Caco-2 (cell line): ENCODE data around the gene PDGFC. TPM values are rescaled to one million over a fixed set of nuclear protein-coding genes. Genes with fewer than 3 reads are reported as not detected.

Experiments used
- BruUV-seq: library from RNA; stranded (reverse); fragments of 400-500 nt; replicated peaks from 2 replicates; lab custom pipeline; 2021; lab: Mats Ljungman, UMichigan
- CTCF ChIA-PET: fragments of 300-600 bp; sonication (Branson Sonifier 250); formaldehyde crosslinking; loops from one replicate; lab custom pipeline; 2022; ENCODE audit warnings: antibody characterized with exemption; lab: Charles Lee
- POLR2A ChIA-PET: fragments of 300-600 bp; sonication (Branson Sonifier 250); formaldehyde crosslinking; loops from one replicate; lab custom pipeline; 2022; ENCODE audit warnings: antibody characterized with exemption; lab: Charles Lee
- DNase-seq, 2 experiments: peaks; one replicate each; pipeline versions ENCODE4 v3.0.0 to v3.0.0-alpha.2; 2020 to 2022
- H3K27me3 ChIP-seq: replicated peaks from 2 replicates; pipeline ENCODE4 v1.6.0; 2011; ENCODE audit warnings: low read length; ENCODE audit not compliant: control insufficient read depth, insufficient read depth
- H3K36me3 ChIP-seq: 2 replicates; pipeline ENCODE4 v1.5.1; 2011; ENCODE audit warnings: low read length; ENCODE audit not compliant: control insufficient read depth, insufficient read depth
- H3K4me1 ChIP-seq: fragments of 250-450 bp; sonication (Bioruptor Pico); 2 replicates; pipeline ENCODE4 v1.5.1; 2020; ENCODE audit warnings: mild to moderate bottlenecking
- H3K4me3 ChIP-seq: 2 replicates; pipeline ENCODE4 v1.5.1; 2011; ENCODE audit warnings: low read depth, mild to moderate bottlenecking, control low read depth, low read length
- H3K9me3 ChIP-seq: fragments of 250-450 bp; sonication (Bioruptor Pico); 2 replicates; pipeline ENCODE4 v1.5.1; 2020; ENCODE audit warnings: mild to moderate bottlenecking, moderate library complexity
- H3K27ac Mint-ChIP-seq: one replicate; pipeline ENCODE4 v1.8.0; 2022; ENCODE audit warnings: mixed read lengths; ENCODE audit not compliant: unreplicated experiment
- H3K27me3 Mint-ChIP-seq: one replicate; pipeline ENCODE4 v1.8.0; 2022; ENCODE audit warnings: mixed read lengths; ENCODE audit not compliant: insufficient read depth, unreplicated experiment
- H3K36me3 Mint-ChIP-seq: one replicate; pipeline ENCODE4 v1.8.0; 2022; ENCODE audit warnings: mild to moderate bottlenecking, mixed read lengths; ENCODE audit not compliant: insufficient read depth, unreplicated experiment
- H3K4me1 Mint-ChIP-seq: one replicate; pipeline ENCODE4 v1.8.0; 2022; ENCODE audit warnings: low read depth, mixed read lengths; ENCODE audit not compliant: unreplicated experiment
- H3K4me3 Mint-ChIP-seq: one replicate; pipeline ENCODE4 v1.8.0; 2022; ENCODE audit warnings: mild to moderate bottlenecking, moderate library complexity, mixed read lengths; ENCODE audit not compliant: unreplicated experiment
- H3K9me3 Mint-ChIP-seq: one replicate; pipeline ENCODE4 v1.8.0; 2022; ENCODE audit warnings: mixed read lengths; ENCODE audit not compliant: unreplicated experiment
- intact Hi-C: fragments of 100-400 bp; cut with micrococcal nuclease; formaldehyde crosslinking; loops from one replicate; pipeline ENCODE4 v1.10.0; 2022; ENCODE audit not compliant: unreplicated experiment
- total RNA-seq: library from RNA; stranded (reverse); gene quantifications from 2 replicates; pipeline ENCODE4 v1.2.3, GENCODE V29; 2022
- TF ChIP-seq, protein P1 (sequence below), 2 experiments: fragments of 200-600 bp in 1 of 2; IDR thresholded peaks; 1 replicate in 1 of 2; 2 replicates in 1 of 2; pipeline versions ENCODE4 v1.5.1 to v1.8.0; 2011 to 2022; ENCODE audit warnings: antibody characterized with exemption in 1 of 2, control low read depth in 1 of 2, inconsistent platforms in 1 of 2, low read depth in 1 of 2, low read length in 1 of 2, mild to moderate bottlenecking in 1 of 2, moderate library complexity in 1 of 2; ENCODE audit not compliant: insufficient read depth in 1 of 2, severe bottlenecking in 1 of 2, unreplicated experiment in 1 of 2

PDGFC gene
- total RNA-seq, 1 experiment from 2014 or later: 9.5 TPM

GRCh38 chr4:157012296-157012695, 40.7 kb upstream of the PDGFC start:
- CTCF ChIA-PET: no interaction called here
- Histone ChIP-seq H3K4me3 (no peak overlapping the region), H3K36me3 (no peaks in the 10 kb centered on the region), H3K9me3 (no peaks in the 10 kb centered on the region), H3K4me1 (no peaks in the 10 kb centered on the region), H3K27me3 (no peaks in the 10 kb centered on the region)
- Mint-ChIP-seq H3K27me3 (no peaks in the 10 kb centered on the region), H3K36me3 (no peaks in the 10 kb centered on the region), H3K4me1 (no peaks in the 10 kb centered on the region), H3K9me3 (no peaks in the 10 kb centered on the region), H3K27ac (no peak overlapping the region), H3K4me3 (no peak overlapping the region)
- intact Hi-C loops: no loop called here
- TF ChIP-seq, protein P1, sequence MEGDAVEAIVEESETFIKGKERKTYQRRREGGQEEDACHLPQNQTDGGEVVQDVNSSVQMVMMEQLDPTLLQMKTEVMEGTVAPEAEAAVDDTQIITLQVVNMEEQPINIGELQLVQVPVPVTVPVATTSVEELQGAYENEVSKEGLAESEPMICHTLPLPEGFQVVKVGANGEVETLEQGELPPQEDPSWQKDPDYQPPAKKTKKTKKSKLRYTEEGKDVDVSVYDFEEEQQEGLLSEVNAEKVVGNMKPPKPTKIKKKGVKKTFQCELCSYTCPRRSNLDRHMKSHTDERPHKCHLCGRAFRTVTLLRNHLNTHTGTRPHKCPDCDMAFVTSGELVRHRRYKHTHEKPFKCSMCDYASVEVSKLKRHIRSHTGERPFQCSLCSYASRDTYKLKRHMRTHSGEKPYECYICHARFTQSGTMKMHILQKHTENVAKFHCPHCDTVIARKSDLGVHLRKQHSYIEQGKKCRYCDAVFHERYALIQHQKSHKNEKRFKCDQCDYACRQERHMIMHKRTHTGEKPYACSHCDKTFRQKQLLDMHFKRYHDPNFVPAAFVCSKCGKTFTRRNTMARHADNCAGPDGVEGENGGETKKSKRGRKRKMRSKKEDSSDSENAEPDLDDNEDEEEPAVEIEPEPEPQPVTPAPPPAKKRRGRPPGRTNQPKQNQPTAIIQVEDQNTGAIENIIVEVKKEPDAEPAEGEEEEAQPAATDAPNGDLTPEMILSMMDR (IDR thresholded peaks at IDR 0.05; ENCODE audit: insufficient read depth in 1 of 2, low read depth in 1 of 2, low read length in 1 of 2, severe bottlenecking in 1 of 2, unreplicated experiment in 1 of 2): no peak
- POLR2A ChIA-PET: no interaction called here
- BruUV-seq: no TSS peak
- no peak for DNase-seq

GRCh38 chr4:157010630-157011029, 39.0 kb upstream of the PDGFC start:
- Histone ChIP-seq H3K27me3 (no peaks in the 10 kb centered on the region), H3K9me3 (no peaks in the 10 kb centered on the region), H3K36me3 (no peaks in the 10 kb centered on the region), H3K4me3 (no peak overlapping the region), H3K4me1 (no peaks in the 10 kb centered on the region)
- H3K4me1 Mint-ChIP-seq: no peaks in the 10 kb centered on the region
- no peaks in the 10 kb centered on the region for H3K27me3 Mint-ChIP-seq
- TF ChIP-seq, protein P1 (IDR thresholded peaks at IDR 0.05; ENCODE audit: insufficient read depth in 1 of 2, low read depth in 1 of 2, low read length in 1 of 2, severe bottlenecking in 1 of 2, unreplicated experiment in 1 of 2): no peak
- no peaks in the 10 kb centered on the region for H3K9me3 Mint-ChIP-seq
- ChIA-PET POLR2A (no interaction called here), CTCF (no interaction called here)
- BruUV-seq: no TSS peak
- no peak overlapping the region for H3K27ac Mint-ChIP-seq
- DNase-seq: no peak
- intact Hi-C loops: no loop called here
- no peaks in the 10 kb centered on the region for H3K36me3 Mint-ChIP-seq
- no peak overlapping the region for H3K4me3 Mint-ChIP-seq

DNA sequence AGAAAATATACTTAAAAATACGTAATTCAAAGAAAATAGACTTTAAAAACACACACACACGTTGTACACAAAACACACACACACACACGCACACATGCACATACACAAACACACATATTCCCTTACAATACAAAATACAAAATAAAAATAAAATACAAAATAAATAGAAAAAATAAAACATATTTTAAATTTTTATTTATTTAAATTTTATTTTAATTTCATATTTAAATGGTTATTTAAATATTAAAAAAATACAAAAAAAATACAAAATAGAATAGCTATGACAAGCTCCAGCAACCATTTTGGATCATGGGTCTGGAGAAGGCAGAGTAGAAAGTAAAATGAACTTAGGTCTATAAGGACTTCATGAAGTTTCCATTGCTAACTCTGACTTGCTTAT, 34.2 kb upstream of the PDGFC start:
- Histone ChIP-seq H3K4me3 (no peak overlapping the region), H3K36me3 (no peaks in the 10 kb centered on the region), H3K9me3 (no peaks in the 10 kb centered on the region), H3K4me1 (no peaks in the 10 kb centered on the region), H3K27me3 (no peaks in the 10 kb centered on the region; the same call in 1 of the 2 replicates)
- DNase-seq: no peak
- no peaks in the 10 kb centered on the region for H3K9me3 Mint-ChIP-seq
- POLR2A ChIA-PET: no interaction called here
- no peaks in the 10 kb centered on the region for H3K36me3 Mint-ChIP-seq
- no TSS peak for BruUV-seq
- H3K27me3 Mint-ChIP-seq: peaks cover 5% of the 10 kb centered on the region
- H3K27ac Mint-ChIP-seq: no peak overlapping the region
- TF ChIP-seq, protein P1 (IDR thresholded peaks at IDR 0.05; ENCODE audit: insufficient read depth in 1 of 2, low read depth in 1 of 2, low read length in 1 of 2, severe bottlenecking in 1 of 2, unreplicated experiment in 1 of 2): no peak
- H3K4me1 Mint-ChIP-seq: no peaks in the 10 kb centered on the region
- no peak overlapping the region for H3K4me3 Mint-ChIP-seq
- CTCF ChIA-PET: no interaction called here
- intact Hi-C loops: no loop called here
